Adrenal gland (tissue), 19 donors: ENCODE measurements around the gene BMPR2. TPM values are rescaled to one million over a fixed set of nuclear protein-coding genes. Genes with fewer than 3 reads are reported as not detected.

ENCODE experiments used
- DNase-seq, 7 donors: peaks; one replicate each; pipeline ENCODE4 v3.0.0-alpha.2; 2019 to 2020
- H3K27ac ChIP-seq, 5 donors: fragments of 200-600 bp; sonication (generic) in 4 of 5; 1 replicate in 3 of 5; 2 replicates in 2 of 5; pipeline versions ENCODE4 v1.5.1 to v1.8.0; 2016 to 2020; ENCODE audit warnings: mild to moderate bottlenecking in 1 of 5
- H3K27me3 ChIP-seq: fragments of 200-600 bp; 2 replicates; pipeline ENCODE4 v1.8.0; 2021
- H3K36me3 ChIP-seq, 2 donors: fragments of 200-600 bp; replicated peaks in 1 of 2; 1 replicate in 1 of 2; 2 replicates in 1 of 2; pipeline versions ENCODE4 v1.5.1 to v1.8.0; 2018 to 2022
- H3K4me1 ChIP-seq, 2 donors: fragments of 200-600 bp; replicated peaks in 1 of 2; 1 replicate in 1 of 2; 2 replicates in 1 of 2; pipeline versions ENCODE4 v1.5.1 to v1.8.0; 2018 to 2021
- H3K4me3 ChIP-seq, 4 donors: fragments of 200-600 bp; sonication (generic) in 3 of 4; one replicate each; pipeline ENCODE4 v1.5.1; 2016 to 2018
- H3K9me3 ChIP-seq, 3 donors: fragments of 200-600 bp; sonication (generic) in 1 of 3; replicated peaks in 1 of 3; 1 replicate in 2 of 3; 2 replicates in 1 of 3; pipeline versions ENCODE4 v1.5.1 to v1.8.0; 2016 to 2021
- CTCF ChIP-seq, 6 experiments: fragments of 450-650 bp in 4 of 6; fragments of 200-600 bp in 2 of 6; sonication (generic) in 1 of 6; IDR thresholded peaks; 1 replicate in 5 of 6; 2 replicates in 1 of 6; pipeline versions ENCODE4 v1.5.1 to v1.8.0; 2016 to 2021; ENCODE audit warnings: antibody characterized with exemption in 6 of 6, mild to moderate bottlenecking in 2 of 6, moderate library complexity in 1 of 6
- POLR2A ChIP-seq, 2 donors: fragments of 450-650 bp; IDR thresholded peaks; one replicate each; pipeline ENCODE4 v1.6.1; 2017; ENCODE audit warnings: antibody characterized with exemption in 2 of 2, mild to moderate bottlenecking in 2 of 2, moderate library complexity in 1 of 2
- WGBS, 4 donors: extraction: QIAGEN DNeasy Blood & Tissue Kit in 2 of 4; methylation state at CpG; one replicate each; pipeline versions ENCODE4 v1.1.5 to v1.1.7; 2013 to 2017; 5-methylcytosine and 5-hydroxymethylcytosine counted together
- intact Hi-C, 2 donors: fragments of 100-400 bp; cut with DNase I; formaldehyde crosslinking; loops; one replicate each; pipeline versions ENCODE4 v1.14.1 to v1.15.0; 2022 to 2023
- long read RNA-seq, 10 donors: library from polyadenylated mRNA in 3 of 10; unstranded in 2 of 10; stranded (forward) in 1 of 10; transcript quantifications; one replicate each; pipeline ENCODE4 v2.0.0 and lab custom pipeline, GENCODE V29; 2021 to 2026
- polyA plus RNA-seq, 3 donors: library from polyadenylated mRNA; stranded (reverse); fragments of 200-250 nt in 2 of 3; fragments of 350-450 nt in 1 of 3; fragmentation: Illumina TruSeq in 1 of 3; extraction: RNeasy Lipid Tissue Mini Kit (QIAGEN cat#74804) in 1 of 3; gene quantifications; one replicate each; pipeline ENCODE4 v1.2.3, GENCODE V29; 2013 to 2014
- total RNA-seq, 9 donors: library from RNA; depleted of rRNA in 4 of 9; stranded (reverse); fragments of >200 nt in 4 of 9; fragments of 120-200 nt in 1 of 9; fragmentation: NEBNext Ultra II Directional in 1 of 9; extraction: Animal tissue kit (Norgen Biotek cat#: 25700) in 1 of 9; gene quantifications; one replicate each; pipeline versions ENCODE4 v1.1.0 to v1.2.4, GENCODE V29; 2013 to 2023
- donor health status: healthy with polysubstance abuse.
- donor health status: Bipolar disorder and iron deficiency.
- donor health status: DM: yes; HTN: yes; CAD: no.
- donor health status: DM: no; HTN: no; CAD: no.
- donor health status: DM: no; HTN: no; CAD: no.
- donor health status: DM: yes; HTN: yes; CAD: no.

Gene BMPR2
- total RNA-seq (100 to 1,000 TPM in 3 of 9 donors, 10 to 100 TPM in 6; 29.1 to 123 (median 94.0) TPM), polyA plus RNA-seq (10 to 100 TPM in 2 of 3 donors, 1 to 10 TPM in 1; 7.7 to 50.6 (median 10.1) TPM)
- long read RNA-seq, donor 1: 0 reads
- long read RNA-seq, donor 2, full-length matches to known transcripts: 2 of 2 reads
- long read RNA-seq, donor 2, partial matches to known transcripts: 0 of 2 reads
- long read RNA-seq, donor 2, other reads (novel, unspliced or antisense): 0 of 2 reads
- long read RNA-seq, donor 3, full-length matches to known transcripts: 2 of 2 reads
- long read RNA-seq, donor 3, partial matches to known transcripts: 0 of 2 reads
- long read RNA-seq, donor 3, other reads (novel, unspliced or antisense): 0 of 2 reads
- long read RNA-seq, donor 4, full-length matches to known transcripts: 1 of 14 reads
- long read RNA-seq, donor 4, partial matches to known transcripts: 2 of 14 reads
- long read RNA-seq, donor 4, other reads (novel, unspliced or antisense): 11 of 14 reads
- long read RNA-seq, donor 5, full-length matches to known transcripts: 33 of 46 reads
- long read RNA-seq, donor 5, partial matches to known transcripts: 3 of 46 reads
- long read RNA-seq, donor 5, other reads (novel, unspliced or antisense): 10 of 46 reads
- long read RNA-seq, donor 6, partial matches to known transcripts: 1 of 6 reads
- long read RNA-seq, donor 6, other reads (novel, unspliced or antisense): 5 of 6 reads
- long read RNA-seq, donor 7: 0 reads
- long read RNA-seq, donor 8, full-length matches to known transcripts: 2 of 11 reads
- long read RNA-seq, donor 8, partial matches to known transcripts: 9 of 11 reads
- long read RNA-seq, donor 8, other reads (novel, unspliced or antisense): 0 of 11 reads
- long read RNA-seq, donor 9, partial matches to known transcripts: 7 of 7 reads
- long read RNA-seq, donor 9, other reads (novel, unspliced or antisense): 0 of 7 reads
- long read RNA-seq, donor 10, full-length matches to known transcripts: 1 of 8 reads
- long read RNA-seq, donor 10, partial matches to known transcripts: 7 of 8 reads
- long read RNA-seq, donor 10, other reads (novel, unspliced or antisense): 0 of 8 reads

- TF ChIP-seq CTCF (IDR thresholded peaks at IDR 0.05) (no peak), POLR2A (IDR thresholded peaks at IDR 0.05) (peak; percentile 83 to 94)
- intact Hi-C loops: loop anchor here in 1 of 2 donors (5.0 kb wide), 1 partner anchor 99 kb away; no protein-coding TSS in a partner anchor
Observed at GRCh38 chr2:202375609-202376408, at the start of gene BMPR2. Gene BMPR2, plus strand, starts transcription at chr2:202376327. Its CDS starts 1,148 bp downstream, at chr2:202377475.

GRCh38 chr2:202327858-202328257, 48.3 kb upstream of the BMPR2 start:
- peak; percentile 25 to 70 (median 63) for DNase-seq

More at GRCh38 chr2:202375609-202376408, at the start of gene BMPR2:
- Histone ChIP-seq H3K9me3 (no peaks in the 10 kb centered on the region), H3K27ac (peak within 1 kb of the TSS; percentile 86 to 99 (median 96)), H3K36me3 (no peaks in the 10 kb centered on the region), H3K4me1 (peaks cover 14 to 43% of the 10 kb centered on the region in 2 donors), H3K4me3 (peak within 1 kb of the TSS; percentile 44 to 94 (median 85)), H3K27me3 (no peaks in the 10 kb centered on the region)
- WGBS, 4 donors: 0% methylated on average over 7 to 70 of the region's 70 CpGs
- peak; percentile 89 to 94 (median 92) for DNase-seq

GRCh38 chr2:202335791-202336467, 40.2 kb upstream of the BMPR2 start:
- Histone ChIP-seq H3K36me3 (no peaks in the 10 kb centered on the region), H3K9me3 (no peaks in the 10 kb centered on the region), H3K27me3 (no peaks in the 10 kb centered on the region), H3K4me3 (no peak overlapping the region), H3K27ac (no peak overlapping the region), H3K4me1 (no peaks in the 10 kb centered on the region)
- no peak for TF ChIP-seq POLR2A (IDR thresholded peaks at IDR 0.05)
- no peak for TF ChIP-seq CTCF (IDR thresholded peaks at IDR 0.05)
- intact Hi-C loops: no loop called here
- 96 to 100% (median 98%) methylated on average over 2 to 6 of the region's 6 CpGs; no CpG with 5 or more reads in 1 of the 4 donors for WGBS, 4 donors
- DNase-seq: no peak

More at GRCh38 chr2:202327858-202328257, 48.3 kb upstream of the BMPR2 start:
- no peaks in the 10 kb centered on the region for H3K9me3 ChIP-seq
- intact Hi-C loops: no loop called here
- no peak overlapping the region for H3K4me3 ChIP-seq
- TF ChIP-seq POLR2A (IDR thresholded peaks at IDR 0.05): no peak
- no peak for TF ChIP-seq CTCF (IDR thresholded peaks at IDR 0.05)
- no peaks in the 10 kb centered on the region for H3K36me3 ChIP-seq
- peak overlapping the region in 1 of 5 donors; percentile 63 for H3K27ac ChIP-seq
- no peaks in the 10 kb centered on the region for H3K27me3 ChIP-seq
- H3K4me1 ChIP-seq: peaks cover 8 to 9% of the 10 kb centered on the region in 2 donors
- WGBS, 4 donors: 50 to 67% (median 57%) methylated on average over 1 of the region's 1 CpG
